Mesendoderm (in vitro differentiated cells): Measurements from ENCODE around the gene SLC22A3.
"Not testable (repeated sequence)": the region's sequence is repeated elsewhere in the genome, so short reads cannot be mapped to it uniquely, and the experiment has no call there.

Source experiments
- DNase-seq: peaks from one replicate; pipeline ENCODE4 v3.0.0; 2013
- H2AK5ac ChIP-seq: 2 replicates; pipeline ENCODE4 v1.6.1; 2013; ENCODE audit warnings: low read length, inconsistent platforms
- H2BK120ac ChIP-seq: 2 replicates; pipeline ENCODE4 v1.6.1; 2013; ENCODE audit warnings: low read depth, mild to moderate bottlenecking, low read length, moderate library complexity, mixed read lengths
- H2BK15ac ChIP-seq: replicated peaks from 2 replicates; pipeline ENCODE4 v1.6.1; 2013; ENCODE audit warnings: low read depth, mild to moderate bottlenecking, moderate library complexity
- H2BK5ac ChIP-seq: 2 replicates; pipeline ENCODE4 v1.6.1; 2013; ENCODE audit warnings: low read length, inconsistent platforms
- H3K18ac ChIP-seq: 2 replicates; pipeline ENCODE4 v1.6.1; 2013; ENCODE audit warnings: mild to moderate bottlenecking, low read length, mixed read lengths
- H3K23ac ChIP-seq: one replicate; pipeline ENCODE4 v1.6.1; 2013; ENCODE audit warnings: low read length
- H3K27ac ChIP-seq: 2 replicates; pipeline ENCODE4 v1.5.1; 2013; ENCODE audit warnings: low read depth, mild to moderate bottlenecking, inconsistent platforms, low read length, moderate library complexity
- H3K27me3 ChIP-seq: 2 replicates; pipeline ENCODE4 v1.6.1; 2013; ENCODE audit warnings: low read length, control low read depth, mild to moderate bottlenecking, inconsistent platforms; ENCODE audit not compliant: insufficient read depth, poor library complexity
- H3K36me3 ChIP-seq: 2 replicates; pipeline ENCODE4 v1.6.1; 2013; ENCODE audit warnings: low read length, inconsistent platforms; ENCODE audit not compliant: control insufficient read depth, insufficient read depth
- H3K4ac ChIP-seq: one replicate; pipeline ENCODE4 v1.6.1; 2013; ENCODE audit warnings: low read depth, mild to moderate bottlenecking, low read length, moderate library complexity
- H3K4me1 ChIP-seq: 2 replicates; pipeline ENCODE4 v1.6.1; 2013; ENCODE audit warnings: low read depth, low read length, inconsistent platforms; ENCODE audit not compliant: control insufficient read depth
- H3K4me2 ChIP-seq: 2 replicates; pipeline ENCODE4 v1.6.1; 2013; ENCODE audit warnings: low read length
- H3K4me3 ChIP-seq: 2 replicates; pipeline ENCODE4 v1.5.1; 2013; ENCODE audit warnings: mild to moderate bottlenecking, low read length
- H3K56ac ChIP-seq: one replicate; pipeline ENCODE4 v1.6.1; 2013; ENCODE audit warnings: low read length
- H3K79me1 ChIP-seq: 2 replicates; pipeline ENCODE4 v1.6.1; 2013; ENCODE audit warnings: low read length, inconsistent platforms
- H3K79me2 ChIP-seq: 2 replicates; pipeline ENCODE4 v1.6.1; 2013; ENCODE audit warnings: mild to moderate bottlenecking, low read length; ENCODE audit not compliant: control insufficient read depth, insufficient read depth
- H3K9ac ChIP-seq: 2 replicates; pipeline ENCODE4 v1.6.1; 2013; ENCODE audit warnings: low read length, inconsistent platforms
- H4K5ac ChIP-seq: one replicate; pipeline ENCODE4 v1.6.1; 2013; ENCODE audit warnings: low read length
- H4K8ac ChIP-seq: one replicate; pipeline ENCODE4 v1.6.1; 2013; ENCODE audit warnings: low read depth, mild to moderate bottlenecking, control low read depth, low read length, moderate library complexity
- WGBS: extraction: QIAGEN DNeasy Blood & Tissue Kit; methylation state at CpG from one replicate; pipeline ENCODE4 v1.1.7; 2013; ENCODE audit warnings: low lambda C conversion rate, missing lambda C conversion rate; ENCODE audit not compliant: insufficient coverage; ENCODE audit errors: extremely low coverage; 5-methylcytosine and 5-hydroxymethylcytosine counted together

The SLC22A3 gene

GRCh38 chr6:160367798-160368547 is 19.8 kb downstream of the SLC22A3 start:
- Histone ChIP-seq H3K9ac (no peak overlapping the region), H2AK5ac (no peak overlapping the region), H3K79me1 (no peaks in the 10 kb centered on the region), H3K36me3 (no peaks in the 10 kb centered on the region), H4K8ac (no peak overlapping the region), H3K4me3 (no peak overlapping the region), H2BK5ac (no peak overlapping the region), H2BK15ac (no peak overlapping the region), H3K27ac (no peak overlapping the region), H3K56ac (no peak overlapping the region), H4K5ac (no peak overlapping the region), H3K4me1 (no peaks in the 10 kb centered on the region), H3K4ac (no peak overlapping the region), H3K4me2 (no peak overlapping the region), H3K23ac (no peak overlapping the region), H3K27me3 (no peaks in the 10 kb centered on the region), H3K79me2 (no peaks in the 10 kb centered on the region), H3K18ac (no peak overlapping the region), H2BK120ac (no peak overlapping the region)
- no CpG with 5 or more reads among the region's 6 CpGs for WGBS
- DNase-seq, result no peak

- no peak overlapping the region for H4K8ac ChIP-seq
- no peak overlapping the region for H3K23ac ChIP-seq
- H3K4me2 ChIP-seq, result no peak overlapping the region
- H3K56ac ChIP-seq, result no peak overlapping the region
- no peak overlapping the region for H3K18ac ChIP-seq
- H2BK5ac ChIP-seq, result no peak overlapping the region
- DNase-seq, result no peak
- no peak overlapping the region for H3K27ac ChIP-seq
- H3K9ac ChIP-seq, result no peak overlapping the region
- H3K4ac ChIP-seq, result no peak overlapping the region
- no peaks in the 10 kb centered on the region for H3K79me2 ChIP-seq
- H3K27me3 ChIP-seq, result no peaks in the 10 kb centered on the region
- H4K5ac ChIP-seq, result no peak overlapping the region
- no peaks in the 10 kb centered on the region for H3K79me1 ChIP-seq
- no peak overlapping the region for H2BK120ac ChIP-seq
- H2AK5ac ChIP-seq, result no peak overlapping the region
- no CpG with 5 or more reads among the region's 4 CpGs for WGBS
- H2BK15ac ChIP-seq, result no peak overlapping the region
- no peaks in the 10 kb centered on the region for H3K36me3 ChIP-seq
- H3K4me1 ChIP-seq, result no peaks in the 10 kb centered on the region
- H3K4me3 ChIP-seq, result no peak overlapping the region
Observed at GRCh38 chr6:160368670-160369069, 20.5 kb downstream of the SLC22A3 start.

GRCh38 chr6:160373601-160374000 is 25.4 kb downstream of the SLC22A3 start:
- H2BK15ac ChIP-seq, H3K4ac ChIP-seq, H3K79me2 ChIP-seq, H3K79me1 ChIP-seq, H4K5ac ChIP-seq, H3K27ac ChIP-seq, H2AK5ac ChIP-seq, H3K9ac ChIP-seq, H3K27me3 ChIP-seq, H3K18ac ChIP-seq, H3K4me3 ChIP-seq, H2BK120ac ChIP-seq, H3K36me3 ChIP-seq, H2BK5ac ChIP-seq, H3K4me2 ChIP-seq, H3K56ac ChIP-seq, DNase-seq, H3K4me1 ChIP-seq, H4K8ac ChIP-seq, H3K23ac ChIP-seq: not testable (repeated sequence)
- WGBS, result no CpG with 5 or more reads among the region's 4 CpGs

GRCh38 chr6:160374836-160375560 is 26.8 kb downstream of the SLC22A3 start:
- no peak overlapping the region for H2BK15ac ChIP-seq
- no peaks in the 10 kb centered on the region for H3K27me3 ChIP-seq
- no peak overlapping the region for H3K4ac ChIP-seq
- no peak overlapping the region for H3K27ac ChIP-seq
- H3K56ac ChIP-seq, result no peak overlapping the region
- no peak overlapping the region for H2BK5ac ChIP-seq
- H4K5ac ChIP-seq, result no peak overlapping the region
- H3K79me1 ChIP-seq, result no peaks in the 10 kb centered on the region
- no peaks in the 10 kb centered on the region for H3K36me3 ChIP-seq
- no peak overlapping the region for H3K4me3 ChIP-seq
- H3K9ac ChIP-seq, result no peak overlapping the region
- no peak for DNase-seq
- H3K4me2 ChIP-seq, result no peak overlapping the region
- H3K79me2 ChIP-seq, result no peaks in the 10 kb centered on the region
- H2AK5ac ChIP-seq, result no peak overlapping the region
- no CpG with 5 or more reads among the region's 3 CpGs for WGBS
- H3K23ac ChIP-seq, result no peak overlapping the region
- H2BK120ac ChIP-seq, result no peak overlapping the region
- H3K18ac ChIP-seq, result no peak overlapping the region
- no peaks in the 10 kb centered on the region for H3K4me1 ChIP-seq
- no peak overlapping the region for H4K8ac ChIP-seq

- Histone ChIP-seq H3K4me2 (no peak overlapping the region), H3K27me3 (no peaks in the 10 kb centered on the region), H2AK5ac (no peak overlapping the region), H2BK5ac (no peak overlapping the region), H2BK15ac (no peak overlapping the region), H3K36me3 (no peaks in the 10 kb centered on the region), H3K4ac (no peak overlapping the region), H4K8ac (no peak overlapping the region), H3K23ac (no peak overlapping the region), H3K79me2 (no peaks in the 10 kb centered on the region), H3K4me1 (no peaks in the 10 kb centered on the region), H2BK120ac (no peak overlapping the region), H3K56ac (no peak overlapping the region), H4K5ac (no peak overlapping the region), H3K27ac (no peak overlapping the region), H3K18ac (no peak overlapping the region), H3K4me3 (no peak overlapping the region), H3K9ac (no peak overlapping the region), H3K79me1 (no peaks in the 10 kb centered on the region)
- WGBS, result no CpG with 5 or more reads among the region's 2 CpGs
- no peak for DNase-seq
Observed at GRCh38 chr6:160375561-160375949, 27.4 kb downstream of the SLC22A3 start.
